H9 (cell line): ENCODE measurements around the gene TMEM63A. TPM values are rescaled to one million over a fixed set of nuclear protein-coding genes. Genes with fewer than 3 reads are reported as not detected.
"Not testable (repeated sequence)": the region's sequence is repeated elsewhere in the genome, so short reads cannot be mapped to it uniquely, and the experiment has no call there.

Experiments
- DNase-seq: peaks from one replicate; pipeline ENCODE4 v3.0.0-alpha.2; 2017
- H2AFZ ChIP-seq: one replicate; pipeline ENCODE4 v1.6.1; 2013; ENCODE audit warnings: mild to moderate bottlenecking, low read length, control low read depth, moderate library complexity
- H2AK5ac ChIP-seq: 2 replicates; pipeline ENCODE4 v1.6.1; 2013; ENCODE audit warnings: low read length, control low read depth, mixed read lengths; ENCODE audit not compliant: insufficient read length
- H2BK120ac ChIP-seq: one replicate; pipeline ENCODE4 v1.6.1; 2013; ENCODE audit warnings: low read depth, mild to moderate bottlenecking, low read length, control low read depth, inconsistent platforms; ENCODE audit not compliant: poor library complexity, severe bottlenecking
- H2BK12ac ChIP-seq: 2 replicates; pipeline ENCODE4 v1.6.1; 2013; ENCODE audit warnings: low read length, control low read depth, mixed read lengths, low read depth; ENCODE audit not compliant: insufficient read length
- H2BK15ac ChIP-seq: 2 replicates; pipeline ENCODE4 v1.6.1; 2013; ENCODE audit warnings: low read depth, low read length, control low read depth
- H2BK20ac ChIP-seq: one replicate; pipeline ENCODE4 v1.6.1; 2013; ENCODE audit warnings: low read depth, mild to moderate bottlenecking, low read length, control low read depth, inconsistent platforms; ENCODE audit not compliant: poor library complexity, severe bottlenecking
- H2BK5ac ChIP-seq: 2 replicates; pipeline ENCODE4 v1.6.1; 2013; ENCODE audit warnings: low read length, control low read depth, mixed read lengths; ENCODE audit not compliant: insufficient read length
- H3K14ac ChIP-seq: 2 replicates; pipeline ENCODE4 v1.6.1; 2013; ENCODE audit warnings: low read length, control low read depth; ENCODE audit not compliant: insufficient read depth
- H3K18ac ChIP-seq: 2 replicates; pipeline ENCODE4 v1.6.1; 2013; ENCODE audit warnings: low read depth, mild to moderate bottlenecking, mixed read lengths, low read length, control low read depth; ENCODE audit not compliant: insufficient read length
- H3K23ac ChIP-seq: 2 replicates; pipeline ENCODE4 v1.6.1; 2013; ENCODE audit warnings: low read length, control low read depth, mixed read lengths, low read depth; ENCODE audit not compliant: insufficient read length
- H3K23me2 ChIP-seq: 2 replicates; pipeline ENCODE4 v1.6.1; 2013; ENCODE audit warnings: low read depth, mild to moderate bottlenecking, mixed read lengths, low read length, control low read depth; ENCODE audit not compliant: insufficient read length, poor library complexity, severe bottlenecking
- H3K27ac ChIP-seq: 2 replicates; pipeline ENCODE4 v1.5.1; 2013; ENCODE audit warnings: low read length, control low read depth, mixed read lengths, low read depth; ENCODE audit not compliant: insufficient read length
- H3K27me3 ChIP-seq: 2 replicates; pipeline ENCODE4 v1.6.1; 2013; ENCODE audit warnings: low read length, control low read depth, inconsistent platforms; ENCODE audit not compliant: insufficient read depth
- H3K4ac ChIP-seq: 2 replicates; pipeline ENCODE4 v1.6.1; 2013; ENCODE audit warnings: low read depth, mild to moderate bottlenecking, control low read depth, inconsistent platforms, low read length, moderate library complexity
- H3K4me1 ChIP-seq: 2 replicates; pipeline ENCODE4 v1.6.1; 2013; ENCODE audit warnings: low read length, control low read depth, inconsistent platforms; ENCODE audit not compliant: insufficient read depth
- H3K4me2 ChIP-seq: 2 replicates; pipeline ENCODE4 v1.6.1; 2013; ENCODE audit warnings: low read length, control low read depth, mixed read lengths; ENCODE audit not compliant: insufficient read length, insufficient read depth
- H3K56ac ChIP-seq: 2 replicates; pipeline ENCODE4 v1.6.1; 2013; ENCODE audit warnings: low read depth, mild to moderate bottlenecking, mixed read lengths, low read length, control low read depth; ENCODE audit not compliant: insufficient read length
- H3K79me1 ChIP-seq: 2 replicates; pipeline ENCODE4 v1.6.1; 2013; ENCODE audit warnings: low read depth, mild to moderate bottlenecking, moderate library complexity, low read length, control low read depth, inconsistent platforms; ENCODE audit not compliant: insufficient read depth, poor library complexity, severe bottlenecking
- H3K79me2 ChIP-seq: 2 replicates; pipeline ENCODE4 v1.6.1; 2013; ENCODE audit warnings: low read length, control low read depth, inconsistent platforms; ENCODE audit not compliant: insufficient read depth
- H3K9ac ChIP-seq: 2 replicates; pipeline ENCODE4 v1.6.1; 2013; ENCODE audit warnings: low read length, control low read depth, mixed read lengths; ENCODE audit not compliant: insufficient read length; ENCODE audit errors: extremely low read depth
- H3K9me3 ChIP-seq: one replicate; pipeline ENCODE4 v1.6.1; 2013; ENCODE audit warnings: low read depth, low read length, inconsistent platforms; ENCODE audit not compliant: control insufficient read depth
- H3T11ph ChIP-seq: one replicate; pipeline ENCODE4 v1.6.1; 2013; ENCODE audit warnings: mild to moderate bottlenecking, low read length, control low read depth, inconsistent platforms
- H4K20me1 ChIP-seq: one replicate; pipeline ENCODE4 v1.6.1; 2013; ENCODE audit not compliant: control insufficient read depth, insufficient read length, insufficient read depth
- H4K5ac ChIP-seq: 2 replicates; pipeline ENCODE4 v1.6.1; 2013; ENCODE audit warnings: low read depth, mild to moderate bottlenecking, mixed read lengths, low read length, control low read depth; ENCODE audit not compliant: insufficient read length
- H4K8ac ChIP-seq: replicated peaks from 2 replicates; pipeline ENCODE4 v1.6.1; 2013; ENCODE audit warnings: low read length, control low read depth, mixed read lengths, low read depth; ENCODE audit not compliant: insufficient read length
- H4K91ac ChIP-seq: 2 replicates; pipeline ENCODE4 v1.6.1; 2013; ENCODE audit warnings: low read depth, mild to moderate bottlenecking, moderate library complexity, mixed read lengths, low read length, control low read depth; ENCODE audit not compliant: insufficient read length
- H3K27ac Mint-ChIP-seq, 3 experiments: 2 replicates in 2 of 3; 3 replicates in 1 of 3; pipeline ENCODE4 v1.8.0; 2020 to 2021; ENCODE audit warnings: mixed read lengths in 3 of 3, mild to moderate bottlenecking in 1 of 3, moderate library complexity in 1 of 3
- H3K27me3 Mint-ChIP-seq: 2 replicates; pipeline ENCODE4 v1.8.0; 2021; ENCODE audit warnings: low read depth, mild to moderate bottlenecking, moderate library complexity, mixed read lengths
- H3K36me3 Mint-ChIP-seq, 3 experiments: 2 replicates in 2 of 3; 3 replicates in 1 of 3; pipeline ENCODE4 v1.8.0; 2020 to 2021; ENCODE audit warnings: low read depth in 3 of 3, mixed read lengths in 3 of 3; ENCODE audit not compliant: insufficient read depth in 1 of 3
- H3K4me1 Mint-ChIP-seq, 2 experiments: 2 replicates each; pipeline ENCODE4 v1.8.0; 2020; ENCODE audit warnings: mixed read lengths in 2 of 2
- H3K4me3 Mint-ChIP-seq, 2 experiments: 2 replicates in 1 of 2; 3 replicates in 1 of 2; pipeline ENCODE4 v1.8.0; 2020 to 2021; ENCODE audit warnings: mild to moderate bottlenecking in 2 of 2, mixed read lengths in 2 of 2, moderate library complexity in 1 of 2
- H3K9me3 Mint-ChIP-seq, 2 experiments: 2 replicates in 1 of 2; 3 replicates in 1 of 2; pipeline ENCODE4 v1.8.0; 2020; ENCODE audit warnings: mild to moderate bottlenecking in 2 of 2, mixed read lengths in 2 of 2, moderate library complexity in 1 of 2
- WGBS: extraction: QIAGEN DNeasy Blood & Tissue Kit; methylation state at CpG from one replicate; pipeline ENCODE4 v1.1.7; 2013; ENCODE audit warnings: missing lambda C conversion rate, low lambda C conversion rate, mixed read lengths; ENCODE audit not compliant: insufficient read length; ENCODE audit errors: extremely low coverage; 5-methylcytosine and 5-hydroxymethylcytosine counted together
- total RNA-seq: library from RNA; stranded (reverse); gene quantifications from 2 replicates; pipeline ENCODE4 v1.2.1, GENCODE V29; 2021
- TF ChIP-seq, protein P1 (sequence below): fragments of 200-600 bp; sonication (generic); conservative IDR thresholded peaks from 3 replicates; pipeline ENCODE4 v1.8.0; 2021; ENCODE audit warnings: antibody characterized with exemption, mild to moderate bottlenecking

Gene TMEM63A
- total RNA-seq, 1 experiment from 2014 or later, result 75.7 TPM

DNA sequence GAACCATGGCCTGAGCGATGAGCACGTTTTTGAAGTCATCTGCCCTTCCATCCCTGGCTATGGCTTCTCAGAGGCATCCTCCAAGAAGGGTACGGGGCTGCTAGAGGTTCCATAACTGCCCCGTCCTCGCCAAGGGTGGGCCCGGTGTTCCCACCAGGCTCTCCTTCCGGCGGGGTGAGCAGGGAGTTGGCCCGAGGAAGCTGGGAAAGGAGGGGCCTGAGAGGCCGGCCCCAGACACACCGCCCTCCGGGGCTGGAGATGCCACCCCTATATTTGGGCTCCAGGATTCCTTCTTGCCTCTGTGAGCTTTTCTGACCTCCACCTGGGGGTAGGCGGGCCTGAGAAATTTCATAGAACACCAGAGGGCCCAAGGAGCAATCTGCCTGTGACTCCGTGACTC is 43.4 kb downstream of the TMEM63A start:
- H3K27me3 Mint-ChIP-seq, result no peaks in the 10 kb centered on the region; the same call in 1 of the 2 replicates
- no peak overlapping the region for H3K27ac ChIP-seq
- no peaks in the 10 kb centered on the region for H3K4me1 ChIP-seq
- no peaks in the 10 kb centered on the region for H3K79me1 ChIP-seq
- H2BK20ac ChIP-seq, result no peak overlapping the region
- TF ChIP-seq, protein P1, sequence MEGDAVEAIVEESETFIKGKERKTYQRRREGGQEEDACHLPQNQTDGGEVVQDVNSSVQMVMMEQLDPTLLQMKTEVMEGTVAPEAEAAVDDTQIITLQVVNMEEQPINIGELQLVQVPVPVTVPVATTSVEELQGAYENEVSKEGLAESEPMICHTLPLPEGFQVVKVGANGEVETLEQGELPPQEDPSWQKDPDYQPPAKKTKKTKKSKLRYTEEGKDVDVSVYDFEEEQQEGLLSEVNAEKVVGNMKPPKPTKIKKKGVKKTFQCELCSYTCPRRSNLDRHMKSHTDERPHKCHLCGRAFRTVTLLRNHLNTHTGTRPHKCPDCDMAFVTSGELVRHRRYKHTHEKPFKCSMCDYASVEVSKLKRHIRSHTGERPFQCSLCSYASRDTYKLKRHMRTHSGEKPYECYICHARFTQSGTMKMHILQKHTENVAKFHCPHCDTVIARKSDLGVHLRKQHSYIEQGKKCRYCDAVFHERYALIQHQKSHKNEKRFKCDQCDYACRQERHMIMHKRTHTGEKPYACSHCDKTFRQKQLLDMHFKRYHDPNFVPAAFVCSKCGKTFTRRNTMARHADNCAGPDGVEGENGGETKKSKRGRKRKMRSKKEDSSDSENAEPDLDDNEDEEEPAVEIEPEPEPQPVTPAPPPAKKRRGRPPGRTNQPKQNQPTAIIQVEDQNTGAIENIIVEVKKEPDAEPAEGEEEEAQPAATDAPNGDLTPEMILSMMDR, result no peak
- H3K4me1 Mint-ChIP-seq, result peaks cover 4 to 10% of the 10 kb centered on the region in 2 experiments
- H3K27me3 ChIP-seq, result no peaks in the 10 kb centered on the region
- no peak overlapping the region for H3K18ac ChIP-seq
- H2BK12ac ChIP-seq, result no peak overlapping the region
- H4K20me1 ChIP-seq, result no peaks in the 10 kb centered on the region
- H3K14ac ChIP-seq, result no peak overlapping the region
- H3K9me3 ChIP-seq, result no peaks in the 10 kb centered on the region
- H3K56ac ChIP-seq, result no peak overlapping the region
- H3K23ac ChIP-seq, result no peak overlapping the region
- H3K23me2 ChIP-seq, result no peaks in the 10 kb centered on the region
- H3K4me3 Mint-ChIP-seq, result no peak overlapping the region
- H3K79me2 ChIP-seq, result no peaks in the 10 kb centered on the region
- no peak overlapping the region for H2AFZ ChIP-seq
- H3K27ac Mint-ChIP-seq, result peak overlapping the region in 1 of 3 experiments; percentile 10; a peak in 1 of 7 replicates
- DNase-seq, result no peak
- H3T11ph ChIP-seq, result no peak overlapping the region
- H4K91ac ChIP-seq, result no peak overlapping the region
- no peak overlapping the region for H2BK120ac ChIP-seq
- no peak overlapping the region for H3K4me2 ChIP-seq
- WGBS, result no CpG with 5 or more reads among the region's 14 CpGs
- H3K4ac ChIP-seq, result no peak overlapping the region
- H2BK5ac ChIP-seq, result no peak overlapping the region
- H2AK5ac ChIP-seq, result no peak overlapping the region
- H4K8ac ChIP-seq, result no peak overlapping the region
- H4K5ac ChIP-seq, result no peak overlapping the region
- H3K36me3 Mint-ChIP-seq, result peaks cover 17 to 39% (median 21%) of the 10 kb centered on the region in 3 experiments
- H2BK15ac ChIP-seq, result no peak overlapping the region
- no peak overlapping the region for H3K9ac ChIP-seq
- H3K9me3 Mint-ChIP-seq, result no peaks in the 10 kb centered on the region

DNA sequence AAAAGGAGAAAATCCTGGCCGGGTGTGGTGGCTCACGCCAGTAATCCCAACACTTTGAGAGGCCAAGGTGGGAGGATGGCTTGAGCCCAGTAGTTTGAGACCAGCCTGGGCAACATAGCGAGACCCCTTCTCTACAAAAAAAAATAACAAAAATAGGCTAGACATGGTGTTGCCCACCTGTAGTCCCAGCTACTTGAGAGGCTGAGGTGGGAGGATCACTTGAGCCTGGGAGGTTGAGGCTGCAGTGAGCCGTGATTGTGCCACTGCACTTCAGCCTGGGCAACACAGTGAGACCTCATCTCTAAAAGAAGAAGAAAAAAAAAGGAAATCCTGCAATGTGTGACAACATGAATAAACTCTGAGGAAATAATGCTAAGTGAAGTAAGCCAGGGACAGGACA is 45.9 kb downstream of the TMEM63A start:
- DNase-seq, H2BK15ac ChIP-seq, H3K18ac ChIP-seq, H3K14ac ChIP-seq, H3K4ac ChIP-seq, H3K27me3 ChIP-seq, H3K4me2 ChIP-seq, H3K9me3 Mint-ChIP-seq, H3K56ac ChIP-seq, H2BK12ac ChIP-seq, H3K4me1 ChIP-seq, H4K91ac ChIP-seq, H2AFZ ChIP-seq, H3K27me3 Mint-ChIP-seq, H3K9me3 ChIP-seq, H2BK20ac ChIP-seq, H3K4me1 Mint-ChIP-seq, H3K79me1 ChIP-seq, H4K5ac ChIP-seq, H3K4me3 Mint-ChIP-seq, H4K20me1 ChIP-seq, H3K23me2 ChIP-seq, H2BK5ac ChIP-seq, H3K27ac Mint-ChIP-seq, H4K8ac ChIP-seq, H3T11ph ChIP-seq, H3K27ac ChIP-seq, H3K9ac ChIP-seq, H2BK120ac ChIP-seq, H2AK5ac ChIP-seq, H3K23ac ChIP-seq, H3K79me2 ChIP-seq: not testable (repeated sequence)
- WGBS, result no CpG with 5 or more reads among the region's 4 CpGs
- H3K36me3 Mint-ChIP-seq, result peaks cover 32 to 49% (median 35%) of the 10 kb centered on the region in 3 experiments
